B cell (primary cell): Measurements from ENCODE around the gene ACKR2. TPM values are rescaled to one million over a fixed set of nuclear protein-coding genes. Genes with fewer than 3 reads are reported as not detected.

Experiments used
- ATAC-seq: fragments of 200-7000 bp; cut with Tn5 transposase; one replicate; pipeline ENCODE4 v1.10.0; 2021; ENCODE audit warnings: low read depth, mild to moderate bottlenecking, moderate number of reproducible peaks, moderate library complexity
- CTCF ChIA-PET: fragments of 350-600 bp; sonication (Branson Sonifier 250); formaldehyde crosslinking; loops from one replicate; lab custom pipeline; 2021; ENCODE audit warnings: antibody characterized with exemption, inconsistent platforms; lab: Charles Lee
- POLR2A ChIA-PET: fragments of 350-600 bp; sonication (Branson Sonifier 250); formaldehyde crosslinking; loops from one replicate; lab custom pipeline; 2021; ENCODE audit warnings: antibody characterized with exemption; lab: Charles Lee
- DNase-seq: peaks from one replicate; pipeline ENCODE4 v3.0.0; 2013
- H2AFZ ChIP-seq: 2 replicates; pipeline ENCODE4 v1.6.1; 2012; ENCODE audit warnings: mild to moderate bottlenecking, low read depth, low read length; ENCODE audit not compliant: insufficient read depth, poor library complexity, severe bottlenecking
- H3K27ac ChIP-seq, 2 donors: 1 replicate in 1 of 2; 2 replicates in 1 of 2; pipeline ENCODE4 v1.5.1; 2012 to 2013; ENCODE audit warnings: low read length in 2 of 2, mild to moderate bottlenecking in 2 of 2, moderate library complexity in 1 of 2
- H3K27me3 ChIP-seq, 4 experiments: fragments of 200-600 bp in 1 of 4; sonication (generic) in 1 of 4; replicated peaks in 1 of 4; 1 replicate in 2 of 4; 2 replicates in 2 of 4; pipeline versions ENCODE4 v1.6.1 to v1.7.0; 2013 to 2016; ENCODE audit warnings: low read length in 3 of 4, mild to moderate bottlenecking in 2 of 4, mixed read lengths in 1 of 4, moderate library complexity in 1 of 4; ENCODE audit not compliant: insufficient read depth in 4 of 4, control insufficient read depth in 3 of 4; ENCODE audit errors: control extremely low read depth in 1 of 4
- H3K36me3 ChIP-seq, 2 experiments: replicated peaks in 1 of 2; 1 replicate in 1 of 2; 2 replicates in 1 of 2; pipeline versions ENCODE4 v1.6.1 to v1.7.1; 2013; ENCODE audit warnings: low read length in 1 of 2; ENCODE audit not compliant: insufficient read depth in 2 of 2, control insufficient read depth in 1 of 2; ENCODE audit errors: control extremely low read depth in 1 of 2, extremely low read depth in 1 of 2
- H3K4me1 ChIP-seq, 2 donors: fragments of 200-600 bp in 1 of 2; sonication (generic) in 1 of 2; 1 replicate in 1 of 2; 2 replicates in 1 of 2; pipeline versions ENCODE4 v1.5.1 to v1.6.1; 2013 to 2017; ENCODE audit warnings: low read length in 2 of 2; ENCODE audit not compliant: control insufficient read depth in 2 of 2, insufficient read depth in 2 of 2
- H3K4me2 ChIP-seq: replicated peaks from 2 replicates; pipeline ENCODE3; 2012; ENCODE audit warnings: mild to moderate bottlenecking, low read depth, low read length; ENCODE audit not compliant: poor library complexity, severe bottlenecking
- H3K4me3 ChIP-seq, 5 experiments: fragments of 200-600 bp in 1 of 5; sonication (generic) in 1 of 5; 1 replicate in 3 of 5; 2 replicates in 2 of 5; pipeline versions ENCODE4 v1.5.1 to v1.7.0; 2011 to 2016; ENCODE audit warnings: low read length in 4 of 5, mild to moderate bottlenecking in 4 of 5, low read depth in 2 of 5, control low read depth in 1 of 5, moderate library complexity in 1 of 5; ENCODE audit not compliant: insufficient read depth in 1 of 5; ENCODE audit errors: control extremely low read depth in 1 of 5, extremely low read depth in 1 of 5
- H3K79me2 ChIP-seq: fragments of 200-600 bp; sonication (generic); one replicate; pipeline ENCODE4 v1.6.0; 2016; ENCODE audit warnings: low read length; ENCODE audit not compliant: control insufficient read depth, insufficient read depth
- H3K9ac ChIP-seq: fragments of 200-600 bp; sonication (generic); 2 replicates; pipeline ENCODE4 v1.6.1; 2017; ENCODE audit warnings: mild to moderate bottlenecking, low read length, moderate library complexity
- H3K9me3 ChIP-seq, 3 donors: one replicate each; pipeline versions ENCODE4 v1.6.1 to v1.7.1; 2013; ENCODE audit warnings: low read length in 2 of 3; ENCODE audit not compliant: control insufficient read depth in 2 of 3, insufficient read depth in 1 of 3; ENCODE audit errors: control extremely low read depth in 1 of 3
- H4K20me1 ChIP-seq: 2 replicates; pipeline ENCODE4 v1.6.0; 2012; ENCODE audit warnings: mild to moderate bottlenecking, low read length; ENCODE audit not compliant: insufficient read depth, control insufficient read depth, poor library complexity, severe bottlenecking
- H3K27ac Mint-ChIP-seq: one replicate; pipeline ENCODE4 v1.8.0; 2021; ENCODE audit warnings: mixed read lengths
- H3K27me3 Mint-ChIP-seq: one replicate; pipeline ENCODE4 v1.8.0; 2021; ENCODE audit warnings: mixed read lengths
- H3K4me1 Mint-ChIP-seq: one replicate; pipeline ENCODE4 v1.8.0; 2021; ENCODE audit warnings: mixed read lengths
- H3K4me3 Mint-ChIP-seq: one replicate; pipeline ENCODE4 v1.8.0; 2021; ENCODE audit warnings: mixed read lengths
- H3K9me3 Mint-ChIP-seq: one replicate; pipeline ENCODE4 v1.8.0; 2022; ENCODE audit warnings: mixed read lengths; ENCODE audit not compliant: insufficient read depth
- EZH2 ChIP-seq: IDR thresholded peaks from 2 replicates; pipeline ENCODE4 v1.6.1; 2012; ENCODE audit warnings: borderline replicate concordance, low read depth, mild to moderate bottlenecking, moderate library complexity, low read length; ENCODE audit not compliant: insufficient read depth, poor library complexity, severe bottlenecking
- WGBS: methylation state at CpG from one replicate; pipeline ENCODE4 v1.1.5; 2013; ENCODE audit warnings: missing lambda C conversion rate; ENCODE audit not compliant: insufficient coverage; 5-methylcytosine and 5-hydroxymethylcytosine counted together
- intact Hi-C: fragments of 100-400 bp; cut with micrococcal nuclease; formaldehyde crosslinking; loops from one replicate; pipeline ENCODE4 v1.10.0; 2022
- polyA plus RNA-seq: library from polyadenylated mRNA; depleted of rRNA; stranded (reverse); fragments of >200 nt; gene quantifications from 2 replicates; pipeline ENCODE4 v1.2.3, GENCODE V29; 2012
- total RNA-seq, 2 donors: library from RNA; stranded (reverse); fragments of 120-200 nt in 1 of 2; gene quantifications; 1 replicate in 1 of 2; 2 replicates in 1 of 2; pipeline versions ENCODE4 v1.2.3 to v1.2.4, GENCODE V29; 2013 to 2022
- TF ChIP-seq, protein P1 (sequence below): fragments of 200-600 bp; IDR thresholded peaks from one replicate; pipeline ENCODE4 v1.8.0; 2022; ENCODE audit warnings: antibody characterized with exemption, mild to moderate bottlenecking

The ACKR2 gene
- total and polyA plus RNA-seq, 2 donors (not counting 1 experiment from before 2014, with no cell fraction given): 0.31 to 1.7 TPM

DNA sequence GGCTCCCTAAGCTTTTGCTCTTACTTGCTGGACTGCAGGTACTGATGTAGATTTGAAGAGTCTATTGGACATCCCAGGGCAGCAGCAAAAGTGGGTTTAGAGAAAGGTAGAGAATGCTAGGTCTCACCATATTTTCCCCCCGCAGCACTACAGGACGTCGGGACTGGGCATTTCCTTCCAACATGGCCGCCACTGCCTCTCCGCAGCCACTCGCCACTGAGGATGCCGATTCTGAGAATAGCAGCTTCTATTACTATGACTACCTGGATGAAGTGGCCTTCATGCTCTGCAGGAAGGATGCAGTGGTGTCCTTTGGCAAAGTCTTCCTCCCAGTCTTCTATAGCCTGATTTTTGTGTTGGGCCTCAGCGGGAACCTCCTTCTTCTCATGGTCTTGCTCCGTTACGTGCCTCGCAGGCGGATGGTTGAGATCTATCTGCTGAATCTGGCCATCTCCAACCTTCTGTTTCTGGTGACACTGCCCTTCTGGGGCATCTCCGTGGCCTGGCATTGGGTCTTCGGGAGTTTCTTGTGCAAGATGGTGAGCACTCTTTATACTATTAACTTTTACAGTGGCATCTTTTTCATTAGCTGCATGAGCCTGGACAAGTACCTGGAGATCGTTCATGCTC, 55.2 kb downstream of the ACKR2 start:
- WGBS: 96% methylated on average over 12 of the region's 15 CpGs
- H3K4me3 Mint-ChIP-seq: no peak overlapping the region
- no peaks in the 10 kb centered on the region for H3K27me3 Mint-ChIP-seq
- no peak overlapping the region for H3K27ac Mint-ChIP-seq
- ATAC-seq (no peak), DNase-seq (no peak)
- ChIA-PET CTCF (no interaction called here), POLR2A (no interaction called here)
- H2AFZ ChIP-seq: no peak overlapping the region
- no peak overlapping the region for H3K9ac ChIP-seq
- no peaks in the 10 kb centered on the region for H3K27me3 ChIP-seq
- H3K4me1 Mint-ChIP-seq: no peaks in the 10 kb centered on the region
- no peak for TF ChIP-seq EZH2
- TF ChIP-seq, protein P1, sequence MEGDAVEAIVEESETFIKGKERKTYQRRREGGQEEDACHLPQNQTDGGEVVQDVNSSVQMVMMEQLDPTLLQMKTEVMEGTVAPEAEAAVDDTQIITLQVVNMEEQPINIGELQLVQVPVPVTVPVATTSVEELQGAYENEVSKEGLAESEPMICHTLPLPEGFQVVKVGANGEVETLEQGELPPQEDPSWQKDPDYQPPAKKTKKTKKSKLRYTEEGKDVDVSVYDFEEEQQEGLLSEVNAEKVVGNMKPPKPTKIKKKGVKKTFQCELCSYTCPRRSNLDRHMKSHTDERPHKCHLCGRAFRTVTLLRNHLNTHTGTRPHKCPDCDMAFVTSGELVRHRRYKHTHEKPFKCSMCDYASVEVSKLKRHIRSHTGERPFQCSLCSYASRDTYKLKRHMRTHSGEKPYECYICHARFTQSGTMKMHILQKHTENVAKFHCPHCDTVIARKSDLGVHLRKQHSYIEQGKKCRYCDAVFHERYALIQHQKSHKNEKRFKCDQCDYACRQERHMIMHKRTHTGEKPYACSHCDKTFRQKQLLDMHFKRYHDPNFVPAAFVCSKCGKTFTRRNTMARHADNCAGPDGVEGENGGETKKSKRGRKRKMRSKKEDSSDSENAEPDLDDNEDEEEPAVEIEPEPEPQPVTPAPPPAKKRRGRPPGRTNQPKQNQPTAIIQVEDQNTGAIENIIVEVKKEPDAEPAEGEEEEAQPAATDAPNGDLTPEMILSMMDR: no peak
- H3K4me2 ChIP-seq: no peak overlapping the region
- H3K4me1 ChIP-seq: no peaks in the 10 kb centered on the region
- no peaks in the 10 kb centered on the region for H3K9me3 Mint-ChIP-seq
- no peaks in the 10 kb centered on the region for H3K79me2 ChIP-seq
- H4K20me1 ChIP-seq: no peaks in the 10 kb centered on the region
- H3K36me3 ChIP-seq: no peaks in the 10 kb centered on the region
- H3K9me3 ChIP-seq: no peaks in the 10 kb centered on the region
- no peak overlapping the region for H3K27ac ChIP-seq
- no peak overlapping the region for H3K4me3 ChIP-seq
- intact Hi-C loops: no loop called here

DNA sequence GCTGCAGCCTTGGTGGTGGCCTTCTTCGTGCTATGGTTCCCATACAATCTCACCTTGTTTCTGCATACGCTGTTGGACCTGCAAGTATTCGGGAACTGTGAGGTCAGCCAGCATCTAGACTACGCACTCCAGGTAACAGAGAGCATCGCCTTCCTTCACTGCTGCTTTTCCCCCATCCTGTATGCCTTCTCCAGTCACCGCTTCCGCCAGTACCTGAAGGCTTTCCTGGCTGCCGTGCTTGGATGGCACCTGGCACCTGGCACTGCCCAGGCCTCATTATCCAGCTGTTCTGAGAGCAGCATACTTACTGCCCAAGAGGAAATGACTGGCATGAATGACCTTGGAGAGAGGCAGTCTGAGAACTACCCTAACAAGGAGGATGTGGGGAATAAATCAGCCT, 56.0 kb downstream of the ACKR2 start:
- no peak overlapping the region for H3K27ac Mint-ChIP-seq
- CTCF ChIA-PET: no interaction called here
- H3K4me3 Mint-ChIP-seq: no peak overlapping the region
- H3K79me2 ChIP-seq: no peaks in the 10 kb centered on the region
- H3K4me1 ChIP-seq: no peaks in the 10 kb centered on the region
- no peaks in the 10 kb centered on the region for H3K36me3 ChIP-seq
- DNase-seq (no peak), ATAC-seq (no peak)
- H3K27me3 ChIP-seq: no peaks in the 10 kb centered on the region
- no peak overlapping the region for H3K4me3 ChIP-seq
- no peaks in the 10 kb centered on the region for H3K4me1 Mint-ChIP-seq
- no peak overlapping the region for H2AFZ ChIP-seq
- no peaks in the 10 kb centered on the region for H4K20me1 ChIP-seq
- H3K9me3 Mint-ChIP-seq: no peaks in the 10 kb centered on the region
- 98% methylated on average over 7 of the region's 8 CpGs for WGBS
- intact Hi-C loops: no loop called here
- no peaks in the 10 kb centered on the region for H3K27me3 Mint-ChIP-seq
- H3K27ac ChIP-seq: no peak overlapping the region
- no peak overlapping the region for H3K9ac ChIP-seq
- TF ChIP-seq EZH2: no peak
- TF ChIP-seq, protein P1: no peak
- H3K9me3 ChIP-seq: no peaks in the 10 kb centered on the region
- POLR2A ChIA-PET: no interaction called here
- no peak overlapping the region for H3K4me2 ChIP-seq
